Activated CD4-positive, alpha-beta T cell treated with anti-CD3 and anti-CD28 coated beads, Interleukin-2, amount 50 U/mL, for 48 hours (primary cell): ENCODE results near the gene MAT2B.

Source experiments
- DNase-seq, 2 experiments: peaks; one replicate each; pipeline ENCODE4 v3.0.0-alpha.2; 2020

Gene MAT2B

DNA sequence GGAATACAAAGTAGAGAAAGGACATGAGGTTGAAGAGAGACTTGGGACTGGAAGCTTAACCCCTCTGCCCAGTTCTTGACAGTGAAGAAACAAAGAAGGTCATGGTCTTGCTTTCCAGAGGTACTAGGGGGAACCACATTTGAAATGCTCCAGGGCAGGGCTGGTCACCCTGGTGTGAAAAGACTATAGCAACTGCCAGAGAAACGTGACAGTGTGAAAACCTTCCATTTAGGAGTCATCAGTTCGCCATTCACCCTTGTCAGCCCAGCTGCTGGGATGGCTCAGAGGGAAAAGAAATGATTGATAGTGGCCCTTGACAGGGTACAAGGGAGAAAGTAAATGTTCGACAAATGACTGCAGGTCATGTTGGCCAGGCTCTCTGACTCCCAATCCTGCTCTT lies 56.7 kb downstream of the MAT2B start:
- DNase-seq: no peak

- no peak for DNase-seq
Measured at GRCh38 chr5:163563112-163563511, 57.7 kb downstream of the MAT2B start.

- DNase-seq: no peak
Measured at GRCh38 chr5:163563880-163564279, 58.5 kb downstream of the MAT2B start.

DNA sequence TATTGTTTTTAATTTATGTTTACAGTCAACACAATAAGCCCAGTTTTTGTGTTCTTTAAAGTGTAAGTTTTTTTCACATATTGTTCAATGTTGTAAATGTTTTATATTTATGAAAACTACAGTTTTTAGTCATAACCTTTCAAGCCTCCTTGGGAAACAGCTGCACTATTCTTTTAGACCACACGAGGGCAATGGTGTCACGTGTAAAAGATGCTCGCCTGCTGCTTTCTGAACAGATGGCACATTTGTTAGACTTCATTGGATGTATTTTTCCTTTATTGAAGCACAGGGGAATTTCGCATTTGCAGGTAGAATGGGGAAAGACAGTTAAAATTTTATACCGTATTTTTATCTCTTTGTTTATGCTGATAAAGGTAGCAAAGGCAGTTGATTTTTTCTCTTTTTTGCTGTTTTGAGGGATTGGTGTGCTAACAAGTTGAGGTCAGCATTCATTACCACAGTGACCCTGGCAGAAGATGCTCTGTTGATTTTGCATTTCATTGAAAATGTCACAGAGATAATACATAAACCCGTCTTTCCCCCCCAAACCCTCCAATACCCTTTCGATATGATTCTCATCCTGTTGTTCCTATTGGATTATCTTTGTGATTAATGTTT lies 59.0 kb downstream of the MAT2B start:
- DNase-seq: peak; percentile 68 to 75

DNA sequence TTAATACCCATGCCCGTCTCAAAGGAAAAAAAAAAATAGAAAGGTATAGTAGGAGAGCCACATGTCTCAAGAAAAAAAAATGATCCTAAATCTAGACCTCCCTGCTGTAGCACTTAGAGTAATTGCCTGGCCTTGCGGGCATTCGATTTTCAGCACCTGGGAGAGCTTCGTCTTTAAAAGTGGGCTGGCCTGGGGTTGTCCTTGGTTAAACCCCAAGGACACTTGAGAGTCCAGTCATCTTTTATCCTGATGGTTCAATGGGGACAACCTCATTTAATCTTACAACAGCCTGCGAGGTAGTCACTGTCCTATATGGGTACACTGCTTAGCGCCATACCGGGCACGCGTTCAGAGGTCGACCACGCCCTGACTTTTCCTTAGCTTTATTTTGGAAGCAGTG lies 60.1 kb downstream of the MAT2B start:
- no peak for DNase-seq

DNA sequence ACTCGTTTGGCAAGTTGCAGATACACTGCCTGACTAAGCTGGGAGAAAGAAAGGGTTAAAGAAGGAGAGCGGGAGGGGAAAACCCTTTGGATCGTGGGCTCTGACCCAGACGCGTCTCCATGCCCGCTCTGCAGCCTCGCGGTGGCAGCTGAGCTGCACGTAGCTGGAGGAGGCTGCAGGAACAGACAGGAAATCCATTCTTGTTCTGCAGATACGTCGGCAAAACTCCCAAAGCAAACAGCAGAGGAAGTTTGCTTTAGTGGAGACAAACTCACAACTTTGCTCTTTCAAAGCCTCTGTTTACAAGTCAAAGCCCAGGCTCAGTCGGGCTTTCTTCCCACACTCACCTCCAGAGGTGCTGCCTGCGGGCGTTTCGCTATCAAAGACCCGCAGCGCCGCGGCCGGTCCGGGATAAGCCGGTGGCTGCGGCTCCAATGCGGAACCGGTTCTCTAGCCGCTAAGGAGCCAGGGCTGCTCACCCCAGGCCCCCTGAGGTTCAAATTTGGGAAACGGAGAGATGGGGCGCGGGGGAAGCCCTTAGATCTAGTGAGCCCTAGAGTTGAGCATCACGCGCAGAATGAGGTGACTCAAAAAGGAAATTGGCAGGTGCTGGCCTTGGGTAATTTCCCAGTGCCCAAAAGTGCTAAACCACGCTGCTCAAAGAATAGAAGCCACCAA lies 60.7 kb downstream of the MAT2B start:
- DNase-seq: peak; percentile 18 to 35

DNA sequence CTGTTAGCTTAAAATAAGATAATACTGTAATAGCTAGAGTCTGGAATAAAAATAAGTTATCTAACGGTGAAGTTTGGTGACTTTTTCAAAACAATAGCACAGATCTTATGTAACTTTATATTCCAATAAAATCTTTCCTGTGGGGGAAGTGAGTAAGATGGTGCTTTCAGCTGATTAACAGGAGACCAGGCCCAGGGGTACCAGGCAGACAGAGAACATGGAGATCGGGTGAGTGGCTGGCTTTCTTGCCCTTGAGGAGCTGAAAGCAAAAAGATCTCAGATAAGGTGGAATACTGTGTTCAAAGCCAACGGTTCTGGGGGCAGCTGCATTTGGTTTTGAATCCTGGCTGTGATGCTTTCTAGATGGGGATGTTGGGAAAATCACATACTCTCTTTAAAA lies 61.3 kb downstream of the MAT2B start:
- DNase-seq: no peak

DNA sequence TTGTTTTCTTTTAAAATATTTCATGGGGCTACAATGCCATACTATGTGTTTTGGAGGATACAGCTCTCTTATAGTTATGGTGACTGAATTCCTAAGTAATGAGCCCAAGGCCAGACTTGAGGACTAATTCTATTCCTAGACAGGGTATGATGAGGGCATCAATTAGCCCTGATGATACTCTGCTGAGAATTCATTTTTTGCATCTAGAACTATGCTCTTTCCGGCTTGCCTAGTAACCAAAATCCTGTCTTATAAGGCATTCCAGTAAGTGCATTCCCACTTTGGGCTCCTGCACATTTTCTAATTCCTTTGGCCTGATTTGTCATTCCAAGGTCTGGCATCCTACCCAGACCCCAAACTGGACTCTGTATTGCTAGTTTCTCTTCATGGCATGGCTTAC lies 62.4 kb downstream of the MAT2B start:
- DNase-seq: no peak
